Heart right ventricle (tissue), 16 donors: ENCODE results near the gene KIAA1191. TPM values are rescaled to one million over a fixed set of nuclear protein-coding genes. Genes with fewer than 3 reads are reported as not detected.
A peak's percentile ranks its signal among the peaks of the same experiment; 100 is the strongest.

ENCODE experiments used
- ATAC-seq, 8 donors: fragments of 200-7000 bp; cut with Tn5 transposase; one replicate each; pipeline ENCODE4 v1.9.1; 2020; ENCODE audit warnings: mild to moderate bottlenecking in 8 of 8, moderate library complexity in 8 of 8, moderate number of reproducible peaks in 1 of 8
- DNase-seq, 2 donors: peaks; one replicate each; pipeline ENCODE4 v3.0.0-alpha.2; 2020
- H3K27ac ChIP-seq, 10 donors: fragments of 200-600 bp; sonication (generic) in 2 of 10; one replicate each; pipeline versions ENCODE4 v1.5.0 to v1.8.0; 2020 to 2022; ENCODE audit warnings: mild to moderate bottlenecking in 3 of 10
- H3K27me3 ChIP-seq, 7 donors: fragments of 200-600 bp; one replicate each; pipeline ENCODE4 v1.8.0; 2021 to 2022; ENCODE audit warnings: mild to moderate bottlenecking in 2 of 7
- H3K36me3 ChIP-seq, 9 donors: fragments of 200-600 bp; sonication (generic) in 1 of 9; one replicate each; pipeline versions ENCODE4 v1.5.0 to v1.8.0; 2020 to 2022; ENCODE audit warnings: mild to moderate bottlenecking in 2 of 9
- H3K4me1 ChIP-seq, 9 donors: fragments of 200-600 bp; sonication (generic) in 1 of 9; one replicate each; pipeline versions ENCODE4 v1.5.0 to v1.8.0; 2020 to 2022; ENCODE audit warnings: mild to moderate bottlenecking in 4 of 9
- H3K4me3 ChIP-seq, 10 donors: fragments of 200-600 bp; sonication (generic) in 2 of 10; one replicate each; pipeline versions ENCODE4 v1.5.0 to v1.8.0; 2020 to 2022; ENCODE audit warnings: mild to moderate bottlenecking in 7 of 10, moderate library complexity in 2 of 10
- H3K9me3 ChIP-seq, 11 donors: fragments of 200-600 bp in 10 of 11; sonication (generic) in 2 of 11; one replicate each; pipeline versions ENCODE4 v1.5.0 to v1.8.0; 2013 to 2022; ENCODE audit warnings: mild to moderate bottlenecking in 2 of 11, control low read depth in 1 of 11, moderate library complexity in 1 of 11
- CTCF ChIP-seq, 9 donors: fragments of 200-600 bp; sonication (generic) in 2 of 9; IDR thresholded peaks; one replicate each; pipeline versions ENCODE4 v1.5.0 to v1.8.0; 2021 to 2022; ENCODE audit warnings: antibody characterized with exemption in 9 of 9, mild to moderate bottlenecking in 5 of 9, moderate library complexity in 1 of 9
- WGBS, 2 donors: extraction: QIAGEN DNeasy Blood & Tissue Kit; methylation state at CpG; one replicate each; pipeline ENCODE4 v1.1.7; 2013; ENCODE audit warnings: inconsistent platforms in 1 of 2; 5-methylcytosine and 5-hydroxymethylcytosine counted together
- intact Hi-C, 10 donors: fragments of 100-400 bp; cut with DNase I; formaldehyde crosslinking; loops; one replicate each; pipeline versions ENCODE4 v1.11.1 to v1.14.2; 2022
- polyA plus RNA-seq, 2 donors: library from polyadenylated mRNA; stranded (reverse); fragments of 200-250 nt; gene quantifications; one replicate each; pipeline ENCODE4 v1.2.3, GENCODE V29; 2013
- total RNA-seq, 10 donors: library from RNA; stranded (reverse); fragmentation: NEBNext Ultra II Directional in 3 of 10; extraction: Animal tissue kit (Norgen Biotek cat#: 25700) in 3 of 10; gene quantifications; one replicate each; pipeline versions ENCODE4 v1.2.1 to v1.2.4, GENCODE V29; 2021 to 2023
- donor health status: Arrhythmogenic right ventricular cardiomyopathy.
- donor health status: ischemic (EF 13 %, LVEDD 7.1; RV severe dilation, severe dysfunction).
- donor health status: healthy with polysubstance abuse.
- donor health status: DM: no; HTN: yes; CAD: no.
- donor health status: DM: no; HTN: no; CAD: no.
- donor health status: ischemic (EF 25% LVEDD 6.9; RV normal size, moderate dysfunction).
- donor health status: ischemic (EF 25% LVEDD 5.7; RV mildly dilated, moderate dysfunction).
- donor health status: healthy.
- donor health status: DM: yes; HTN: yes; CAD: no.
- donor health status: Ischemic cardiomyopathy.
- donor health status: ischemic (EF 35%, LVEDD 5.7; RV mildly dilated, moderate dysfunction).
- donor health status: nonischemic (EF 11% LVEDD 7.7; RV severe dilation, severe dysfunction).
- donor health status: DM: yes; HTN: yes; CAD: no.
- donor health status: PGD.
- donor health status: ischemic (EF 29% LVEDD 5.4; RV normal size, mild dysfunction).
- donor health status: nonischemic (EF 23%, LVEDD 6.1; RV moderate dilation, normal function).

Gene KIAA1191
- total and polyA plus RNA-seq, 12 donors: 38.8 to 121 (median 89.1) TPM

GRCh38 chr5:176384991-176385390 lies 23.4 kb upstream of the KIAA1191 start:
- Histone ChIP-seq H3K27me3 (no peaks in the 10 kb centered on the region), H3K4me3 (no peak overlapping the region), H3K36me3 (peaks cover 0 to 64% (median 29%) of the 10 kb centered on the region in 9 donors), H3K4me1 (peaks cover 6 to 45% (median 30%) of the 10 kb centered on the region in 9 donors), H3K27ac (no peak overlapping the region), H3K9me3 (no peaks in the 10 kb centered on the region)
- TF ChIP-seq CTCF (IDR thresholded peaks at IDR 0.05): no peak
- intact Hi-C loops: loop anchor here in 1 of 10 donors (10.0 kb wide), 1 partner anchor 150 kb away; the partner anchor contains the start of gene RNF44
- ATAC-seq (no peak), DNase-seq (no peak)
- WGBS, 2 donors: 84 to 91% methylated on average over 12 of the region's 12 CpGs

- Histone ChIP-seq H3K27ac (no peak overlapping the region), H3K36me3 (peaks cover 0 to 64% (median 29%) of the 10 kb centered on the region in 9 donors), H3K4me1 (peaks cover 6 to 40% (median 25%) of the 10 kb centered on the region in 9 donors), H3K4me3 (no peak overlapping the region), H3K9me3 (no peaks in the 10 kb centered on the region), H3K27me3 (no peaks in the 10 kb centered on the region)
- intact Hi-C loops: loop anchor here in 1 of 10 donors (10.0 kb wide), 1 partner anchor 150 kb away; the partner anchor contains the start of gene RNF44
- ATAC-seq (no peak), DNase-seq (no peak)
- TF ChIP-seq CTCF (IDR thresholded peaks at IDR 0.05): no peak
- WGBS, 2 donors: 89 to 90% methylated on average over 8 of the region's 8 CpGs
These were observed 22.9 kb upstream of the KIAA1191 start for GRCh38 chr5:176384366-176384930.

GRCh38 chr5:176383961-176384360 lies 22.4 kb upstream of the KIAA1191 start:
- Histone ChIP-seq H3K9me3 (no peaks in the 10 kb centered on the region), H3K4me3 (no peak overlapping the region), H3K27ac (peak overlapping the region in 4 of 10 donors; percentile 20 to 46 (median 36)), H3K27me3 (no peaks in the 10 kb centered on the region), H3K36me3 (peaks cover 0 to 64% (median 29%) of the 10 kb centered on the region in 9 donors), H3K4me1 (peaks cover 6 to 37% (median 23%) of the 10 kb centered on the region in 9 donors)
- no peak for ATAC-seq
- no peak for DNase-seq
- WGBS, 2 donors: 85 to 86% methylated on average over 9 of the region's 9 CpGs
- no peak for TF ChIP-seq CTCF (IDR thresholded peaks at IDR 0.05)
- intact Hi-C loops: loop anchor here in 1 of 10 donors (10.0 kb wide), 1 partner anchor 151 kb away; the partner anchor contains the start of gene RNF44

- Histone ChIP-seq H3K27me3 (no peaks in the 10 kb centered on the region), H3K36me3 (peaks cover 0 to 64% (median 29%) of the 10 kb centered on the region in 9 donors), H3K4me3 (no peak overlapping the region), H3K27ac (peak overlapping the region in 7 of 10 donors; percentile 15 to 46 (median 23)), H3K9me3 (no peaks in the 10 kb centered on the region), H3K4me1 (peaks cover 6 to 37% (median 23%) of the 10 kb centered on the region in 9 donors)
- DNase-seq: no peak
- TF ChIP-seq CTCF (IDR thresholded peaks at IDR 0.05): no peak
- WGBS, 2 donors: 63 to 81% methylated on average over 15 of the region's 15 CpGs
- intact Hi-C loops: loop anchor here in 1 of 10 donors (10.0 kb wide), 1 partner anchor 151 kb away; the partner anchor contains the start of gene RNF44
- no peak for ATAC-seq
These were observed 21.8 kb upstream of the KIAA1191 start for GRCh38 chr5:176383248-176383905.
